GM21390 (cell line): ENCODE data around the gene ZNF521.
A peak's percentile ranks its signal among the peaks of the same experiment; 100 is the strongest.

Source experiments
- ATAC-seq: cut with Tn5 transposase; IDR thresholded peaks from one replicate; pipeline ENCODE4 v1.9.1; 2021; ENCODE audit not compliant: unreplicated experiment

Gene ZNF521

GRCh38 chr18:25229920-25230319 is 122.0 kb downstream of the ZNF521 start:
- no peak for ATAC-seq

- no peak for ATAC-seq
Measured at GRCh38 chr18:25229081-25229480, 122.9 kb downstream of the ZNF521 start.

DNA sequence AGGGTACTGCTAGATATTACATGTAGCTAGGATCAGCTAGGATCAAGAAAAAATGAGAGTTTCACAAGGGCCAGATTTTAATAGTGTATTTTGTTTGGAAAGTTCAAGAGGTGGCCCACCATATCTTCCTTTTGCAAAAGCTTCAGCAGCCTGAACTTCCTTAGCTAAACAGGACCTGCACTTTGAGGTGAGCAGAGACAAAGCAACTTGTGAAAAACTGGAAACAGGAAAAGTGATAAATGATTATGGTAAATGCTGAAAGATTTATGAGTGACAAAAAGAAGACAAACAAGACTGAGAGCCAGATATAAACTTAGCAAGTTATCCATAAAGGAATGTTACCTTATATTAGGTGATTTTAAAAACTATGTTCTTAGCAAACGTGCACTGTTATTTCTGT is 123.6 kb downstream of the ZNF521 start:
- ATAC-seq = no peak

DNA sequence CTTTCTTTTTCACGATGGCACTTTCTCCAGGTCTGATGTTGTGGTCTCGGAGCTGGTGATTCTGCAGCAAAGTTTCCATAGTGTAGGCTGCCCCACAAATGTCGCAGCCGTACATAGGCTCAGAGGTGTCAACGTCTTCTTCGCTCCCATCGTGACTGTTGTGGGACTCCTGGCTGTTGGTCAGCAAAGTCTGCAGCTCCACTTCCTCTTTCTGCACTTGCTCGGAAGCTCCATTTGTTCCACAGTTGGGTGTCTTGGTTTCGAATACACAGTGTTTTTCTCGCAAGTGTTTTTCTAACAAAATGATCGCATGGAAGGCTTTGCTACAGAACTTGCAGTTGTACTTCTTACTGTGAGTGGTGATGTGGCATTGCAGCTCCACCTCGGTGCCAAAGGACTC is 126.8 kb downstream of the ZNF521 start:
- no peak for ATAC-seq

DNA sequence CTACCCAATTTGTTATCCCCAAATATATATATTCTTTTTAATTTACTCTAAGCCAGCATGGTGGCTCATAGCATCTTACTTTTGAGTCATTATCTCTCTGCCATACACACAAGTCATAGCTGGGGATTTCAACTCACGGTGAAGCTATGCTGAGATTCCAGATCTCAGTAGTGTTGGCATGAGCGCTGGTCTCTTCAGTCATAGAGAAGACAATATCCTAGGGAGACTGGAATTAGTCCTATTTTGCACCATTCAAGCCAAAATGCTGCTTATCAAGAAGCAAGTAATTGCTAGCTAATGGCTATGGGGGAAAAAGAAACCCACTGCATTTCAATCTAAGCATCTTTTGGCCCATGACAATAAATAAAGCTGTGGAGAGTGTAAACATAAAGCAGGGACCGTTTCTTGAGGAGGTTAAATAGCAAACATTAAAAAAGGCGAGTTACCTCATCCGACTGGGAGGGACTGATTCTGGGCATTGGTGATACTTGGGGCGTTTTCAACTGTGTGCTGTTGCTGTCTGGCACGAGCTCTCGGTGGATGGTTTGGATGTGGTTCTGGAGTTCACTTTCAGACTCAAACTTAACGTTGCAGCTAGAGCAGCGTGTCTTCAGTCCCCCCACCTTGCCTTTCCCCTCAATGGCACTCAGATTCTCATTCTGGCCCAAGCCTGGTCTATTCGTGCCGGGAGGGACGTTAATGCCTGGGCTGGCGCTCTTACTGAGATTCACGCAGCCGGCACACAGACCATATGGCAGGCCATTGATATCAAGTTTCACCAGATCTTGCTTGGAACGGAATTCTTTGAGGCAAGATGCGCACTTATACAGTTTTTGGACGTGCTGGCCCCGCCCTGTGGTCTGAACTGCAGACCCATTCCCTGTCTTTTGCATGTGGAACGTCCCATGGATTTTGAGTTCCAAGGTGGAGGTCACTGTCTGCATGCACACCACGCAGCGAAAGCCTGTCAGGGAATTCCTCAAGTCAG is 127.8 kb downstream of the ZNF521 start:
- no peak for ATAC-seq

DNA sequence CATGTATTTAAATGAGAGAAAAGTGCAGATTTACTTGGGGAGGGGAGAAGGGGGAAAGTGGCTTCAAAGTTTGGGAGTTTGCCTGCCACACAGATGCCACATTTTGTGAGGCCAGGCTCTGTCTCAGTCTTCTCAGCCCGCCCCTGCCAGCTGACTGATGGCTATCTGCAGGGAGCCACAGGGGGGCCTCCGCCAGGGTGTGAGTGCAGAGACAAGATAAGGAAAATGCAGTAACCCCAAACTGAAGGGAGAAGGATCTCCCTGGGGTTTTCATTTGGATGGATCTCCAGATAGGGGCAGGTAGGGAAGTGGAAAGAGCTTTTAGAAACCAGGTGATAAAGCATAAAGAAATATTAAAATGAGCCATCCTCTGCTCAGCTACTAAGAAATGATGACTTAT is 128.8 kb downstream of the ZNF521 start:
- ATAC-seq = no peak

- no peak for ATAC-seq
Measured at GRCh38 chr18:25222648-25223047, 129.3 kb downstream of the ZNF521 start.

- ATAC-seq = no peak
Measured at GRCh38 chr18:25210622-25211021, 141.3 kb downstream of the ZNF521 start.

GRCh38 chr18:25192065-25192464 is 159.9 kb downstream of the ZNF521 start:
- no peak for ATAC-seq

DNA sequence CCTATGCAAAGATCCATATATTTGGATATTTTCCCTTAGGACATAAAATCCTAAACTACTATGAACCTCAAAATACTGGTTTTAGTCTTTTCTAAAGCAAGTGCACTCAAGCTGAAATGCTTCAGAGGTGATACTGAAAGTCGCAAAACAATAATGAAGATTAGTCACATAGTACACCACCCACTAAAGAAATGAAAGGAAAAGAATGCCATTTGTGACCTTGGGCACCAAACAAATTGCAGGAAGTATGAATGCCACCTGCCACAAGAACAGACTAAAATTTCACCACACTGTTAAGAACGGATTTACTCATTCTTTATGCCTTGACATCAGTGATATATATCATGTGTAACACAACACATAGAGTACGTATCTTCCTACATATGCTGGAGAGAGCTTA is 161.5 kb downstream of the ZNF521 start:
- peak; percentile 71 for ATAC-seq

DNA sequence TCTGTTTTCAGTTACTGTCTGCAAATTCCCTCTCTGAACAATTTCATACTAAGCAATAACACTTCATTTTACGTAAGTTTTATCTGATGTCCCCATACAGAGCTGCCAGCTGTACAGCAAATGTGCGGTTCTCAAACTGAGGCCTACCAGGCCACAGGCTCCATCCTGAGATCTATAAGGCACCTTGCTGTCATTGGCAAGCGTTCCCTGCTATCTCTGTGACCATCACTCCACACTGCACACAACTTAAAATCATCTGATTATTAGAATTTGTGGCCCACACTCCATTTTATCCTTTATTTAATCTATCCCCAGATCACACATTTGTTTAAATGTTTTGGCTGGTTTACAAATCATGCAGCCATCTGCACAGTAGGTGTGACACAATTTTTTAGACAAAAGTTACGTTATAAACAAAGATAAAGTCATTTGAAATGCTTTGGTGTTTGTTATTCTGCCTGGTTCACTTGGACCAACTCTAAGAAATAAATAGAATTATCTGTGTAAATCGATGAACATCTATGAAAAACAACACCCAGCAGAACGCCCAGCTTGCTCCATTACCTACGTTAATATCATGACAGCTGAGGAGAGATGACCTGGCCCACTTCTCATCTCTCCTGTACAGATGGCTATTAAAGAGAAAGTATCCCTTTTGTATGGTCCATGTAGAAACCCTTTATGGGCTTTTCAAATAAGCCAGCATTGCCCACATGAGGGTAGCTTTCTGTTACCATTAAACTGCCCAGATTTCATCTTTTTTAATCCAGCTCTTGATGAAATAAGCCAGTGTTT is 162.4 kb downstream of the ZNF521 start:
- no peak for ATAC-seq

DNA sequence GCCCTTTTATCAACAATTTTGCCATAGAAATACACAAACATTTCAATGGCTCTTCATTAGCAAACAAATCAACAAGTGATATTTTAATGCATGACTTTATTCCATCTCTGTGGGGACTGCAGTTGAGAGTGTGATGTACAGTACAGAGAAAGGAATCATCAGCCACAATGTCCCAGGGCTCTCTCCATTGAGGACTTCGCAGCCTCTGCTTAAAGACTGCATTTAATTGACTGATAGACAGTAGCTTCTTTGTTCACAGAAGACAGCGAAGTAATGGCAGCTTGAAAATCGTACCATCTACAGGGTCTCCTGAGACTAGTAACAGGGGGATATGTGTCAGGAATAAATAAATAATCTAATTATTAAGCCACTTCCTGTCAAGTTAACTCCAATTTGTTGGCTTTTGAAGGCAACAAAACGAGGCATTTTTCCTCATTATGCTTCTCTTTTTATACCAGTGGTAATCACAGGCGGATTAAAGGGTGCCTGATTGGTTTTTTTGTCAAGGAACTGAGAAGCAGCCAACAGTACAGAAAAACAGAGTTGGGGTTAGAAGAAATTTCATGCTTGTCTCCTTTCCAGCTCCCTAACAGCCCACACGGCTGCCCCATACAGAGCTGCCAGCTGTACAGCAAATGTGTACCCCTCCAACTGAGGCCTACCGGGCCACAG is 164.3 kb downstream of the ZNF521 start:
- no peak for ATAC-seq

GRCh38 chr18:25186871-25187270 is 165.1 kb downstream of the ZNF521 start:
- no peak for ATAC-seq

DNA sequence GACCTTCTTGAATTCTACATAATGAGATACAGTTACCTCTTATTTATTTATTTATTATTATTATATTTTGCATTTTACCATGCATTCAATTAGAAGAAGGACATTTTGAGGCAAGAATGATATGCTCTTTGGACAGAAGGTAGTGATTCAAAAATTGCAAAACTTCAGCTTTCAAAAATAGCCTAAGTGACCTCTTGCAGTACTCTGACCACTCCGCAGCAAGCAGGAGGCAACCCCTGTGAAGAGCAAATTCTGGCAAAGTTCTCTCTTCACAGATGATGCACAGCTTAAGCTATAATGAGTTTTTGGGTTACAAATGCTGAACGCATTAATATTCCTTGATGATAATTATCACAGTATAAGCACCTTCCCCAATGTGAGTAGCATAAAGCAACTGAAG is 170.0 kb downstream of the ZNF521 start:
- ATAC-seq = no peak

DNA sequence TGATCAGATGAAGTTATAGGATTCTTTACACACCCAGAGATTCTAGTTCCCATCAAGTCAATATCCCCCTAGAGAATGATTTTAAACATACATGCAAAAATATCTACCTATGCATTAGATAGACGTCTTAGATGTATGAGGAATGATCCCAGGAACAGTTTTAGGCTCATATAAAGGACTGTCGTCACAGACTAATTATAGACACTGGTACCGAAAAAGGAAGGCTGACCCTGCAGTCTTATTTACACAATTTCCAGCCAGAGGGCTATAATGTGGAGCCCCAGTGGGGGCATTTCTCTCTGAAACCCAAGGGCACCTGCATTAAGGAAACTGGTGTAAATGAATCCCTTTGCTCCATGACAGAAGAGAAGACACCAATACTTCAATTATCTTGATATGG is 170.4 kb downstream of the ZNF521 start:
- ATAC-seq = no peak

DNA sequence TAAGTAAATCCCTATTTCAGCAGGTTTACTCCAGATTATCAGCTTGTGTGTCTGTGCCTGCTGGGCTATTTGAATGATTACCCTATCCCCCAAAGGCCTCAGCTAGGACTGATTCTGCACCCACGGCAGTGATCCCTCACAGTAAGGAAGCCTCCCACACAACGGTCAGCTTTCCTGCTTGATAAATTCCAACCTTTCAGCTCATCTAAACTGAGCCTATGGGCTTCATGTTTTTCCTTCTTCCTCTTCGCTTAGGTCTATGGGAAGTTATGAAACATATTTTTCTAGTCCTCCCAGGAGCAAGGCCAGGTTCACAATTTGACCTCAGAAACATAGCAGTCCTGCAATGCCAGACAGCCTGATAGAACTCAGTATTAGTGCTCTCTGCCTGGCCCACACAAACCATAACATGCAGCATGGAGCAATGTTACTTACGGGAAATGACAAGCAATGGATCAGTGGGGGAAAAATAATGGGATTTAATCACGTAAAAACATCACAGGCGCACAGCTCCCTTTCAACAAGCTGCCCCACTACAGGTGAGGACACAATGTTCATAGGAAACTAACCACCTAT is 170.9 kb downstream of the ZNF521 start:
- no peak for ATAC-seq

DNA sequence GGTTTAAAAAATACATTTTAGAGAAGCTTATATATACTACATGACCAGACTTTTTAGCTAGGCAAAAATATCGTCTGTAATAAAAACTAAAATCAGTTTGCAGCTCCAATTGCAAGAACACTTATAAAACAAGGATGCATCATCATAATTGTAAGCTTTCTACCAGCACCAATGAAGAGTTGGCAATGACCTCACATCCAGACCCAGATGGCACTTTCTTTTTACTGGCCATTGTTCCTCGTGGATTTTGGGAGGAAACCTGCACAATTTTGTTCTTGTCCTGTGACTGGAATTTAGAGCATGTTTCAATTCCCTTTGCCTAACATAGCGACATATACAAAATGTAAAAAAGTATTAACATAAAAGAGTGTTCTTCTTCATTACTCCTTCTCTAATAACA is 174.3 kb downstream of the ZNF521 start:
- no peak for ATAC-seq

- no peak for ATAC-seq
Measured at GRCh38 chr18:25176518-25177042, 175.4 kb downstream of the ZNF521 start.

- no peak for ATAC-seq
Measured at GRCh38 chr18:25175558-25176517, 176.1 kb downstream of the ZNF521 start.

DNA sequence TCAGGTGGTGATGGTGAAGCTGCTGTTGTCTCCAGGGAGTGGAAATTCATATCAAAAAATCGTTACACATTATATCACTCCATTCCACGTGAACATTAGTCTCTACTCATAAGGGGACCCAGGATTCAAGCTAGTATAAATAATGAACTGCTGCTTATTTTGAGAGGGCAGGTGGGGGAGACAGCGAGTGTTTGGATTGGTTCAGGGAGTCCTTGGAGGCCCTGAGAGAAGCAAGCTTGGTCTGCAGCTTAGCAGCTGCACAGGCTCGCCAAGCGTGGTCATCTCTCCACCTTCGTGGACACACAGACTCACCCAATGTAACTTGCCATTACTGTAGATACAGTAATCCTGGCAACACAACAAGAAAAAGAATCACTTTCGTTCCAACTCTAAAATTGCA is 177.6 kb downstream of the ZNF521 start:
- no peak for ATAC-seq
